ENCODE results near the gene MAD2L1BP. TPM values are rescaled to one million over a fixed set of nuclear protein-coding genes. Genes with fewer than 3 reads are reported as not detected.

Gene MAD2L1BP
- total and polyA plus RNA-seq, 8 donors, result 6.5 to 18.6 (median 10.1) TPM

- TF ChIP-seq CTCF (IDR thresholded peaks at IDR 0.05), result no peak
- peak in 1 of 4 donors; percentile 1 for ATAC-seq
- Histone ChIP-seq H3K36me3 (peaks cover 0 to 5% (median 0%) of the 10 kb centered on the region in 3 donors), H3K27ac (peak overlapping the region in 1 of 4 donors; percentile 56), H3K27me3 (no peaks in the 10 kb centered on the region), H3K4me3 (no peak overlapping the region), H3K4me1 (peaks cover 18 to 34% (median 24%) of the 10 kb centered on the region in 3 donors), H3K9me3 (no peaks in the 10 kb centered on the region)
- FAIRE-seq, result no peak
- WGBS, 2 donors, result 75 to 77% methylated on average over 15 of the region's 15 CpGs
- peak in 1 of 6 donors; percentile 60 for DNase-seq
- intact Hi-C loops (cut with DNase I), result loop anchor here in 1 of 3 donors (5.0 kb wide), 1 partner anchor 408 kb away; no protein-coding TSS in a partner anchor
Measured at GRCh38 chr6:43669050-43669921, 33.6 kb downstream of the MAD2L1BP start.

DNA sequence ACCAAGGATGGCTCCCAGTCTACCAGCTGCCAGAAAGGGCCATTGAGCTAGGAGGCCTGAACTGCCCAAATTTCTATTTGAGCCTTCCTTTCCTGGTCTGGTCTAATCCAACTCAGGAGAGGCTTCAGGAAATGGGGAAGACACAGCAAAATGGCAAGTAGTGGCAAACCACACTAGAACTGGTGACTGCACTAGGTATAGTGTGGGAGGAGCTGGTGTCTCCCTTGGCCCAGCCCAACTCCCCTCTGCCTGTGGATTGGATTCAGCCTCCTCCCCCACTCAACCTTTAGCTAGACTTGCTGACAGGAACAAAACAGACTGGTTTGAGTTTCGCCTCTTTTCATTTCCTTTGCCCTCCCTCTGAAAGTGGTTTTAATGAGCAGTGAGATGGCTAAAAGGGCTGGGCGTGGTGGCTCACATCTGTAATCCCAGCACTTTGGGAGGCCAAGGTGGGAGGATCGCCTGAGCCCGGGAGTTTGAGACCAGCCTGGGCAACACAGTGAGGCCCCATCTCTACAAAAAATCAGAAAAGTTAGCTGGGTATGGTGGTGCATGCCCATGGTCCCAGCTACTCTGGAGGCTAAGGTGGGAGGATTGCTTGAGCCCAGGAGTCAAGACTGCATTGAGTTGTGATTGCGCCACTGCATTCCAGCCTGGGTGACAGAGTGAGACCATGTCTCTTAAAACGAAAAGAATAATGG, 34.4 kb downstream of the MAD2L1BP start:
- Histone ChIP-seq H3K4me3 (no peak overlapping the region), H3K36me3 (peaks cover 0 to 11% (median 0%) of the 10 kb centered on the region in 3 donors), H3K27me3 (no peaks in the 10 kb centered on the region), H3K27ac (peak overlapping the region in 1 of 4 donors; percentile 17), H3K9me3 (no peaks in the 10 kb centered on the region), H3K4me1 (peaks cover 18 to 34% (median 24%) of the 10 kb centered on the region in 3 donors)
- no peak for TF ChIP-seq CTCF (IDR thresholded peaks at IDR 0.05)
- intact Hi-C loops (cut with DNase I), result loop anchor here in 1 of 3 donors (5.0 kb wide), 1 partner anchor 407 kb away; no protein-coding TSS in a partner anchor
- FAIRE-seq (no peak), ATAC-seq (no peak), DNase-seq (no peak)
- WGBS, 2 donors, result 83 to 88% methylated on average over 6 of the region's 6 CpGs

GRCh38 chr6:43670623-43670986, 35.0 kb downstream of the MAD2L1BP start:
- TF ChIP-seq CTCF (IDR thresholded peaks at IDR 0.05), result no peak
- Histone ChIP-seq H3K9me3 (no peaks in the 10 kb centered on the region), H3K27me3 (no peaks in the 10 kb centered on the region), H3K27ac (no peak overlapping the region), H3K4me3 (no peak overlapping the region), H3K36me3 (peaks cover 0 to 16% (median 0%) of the 10 kb centered on the region in 3 donors), H3K4me1 (peaks cover 18 to 34% (median 24%) of the 10 kb centered on the region in 3 donors)
- WGBS, 2 donors, result 96 to 100% methylated on average over 6 of the region's 6 CpGs
- no peak for FAIRE-seq
- no peak for ATAC-seq
- DNase-seq, result peak in 1 of 6 donors; percentile 41
- intact Hi-C loops (cut with DNase I), result no loop called here

DNA sequence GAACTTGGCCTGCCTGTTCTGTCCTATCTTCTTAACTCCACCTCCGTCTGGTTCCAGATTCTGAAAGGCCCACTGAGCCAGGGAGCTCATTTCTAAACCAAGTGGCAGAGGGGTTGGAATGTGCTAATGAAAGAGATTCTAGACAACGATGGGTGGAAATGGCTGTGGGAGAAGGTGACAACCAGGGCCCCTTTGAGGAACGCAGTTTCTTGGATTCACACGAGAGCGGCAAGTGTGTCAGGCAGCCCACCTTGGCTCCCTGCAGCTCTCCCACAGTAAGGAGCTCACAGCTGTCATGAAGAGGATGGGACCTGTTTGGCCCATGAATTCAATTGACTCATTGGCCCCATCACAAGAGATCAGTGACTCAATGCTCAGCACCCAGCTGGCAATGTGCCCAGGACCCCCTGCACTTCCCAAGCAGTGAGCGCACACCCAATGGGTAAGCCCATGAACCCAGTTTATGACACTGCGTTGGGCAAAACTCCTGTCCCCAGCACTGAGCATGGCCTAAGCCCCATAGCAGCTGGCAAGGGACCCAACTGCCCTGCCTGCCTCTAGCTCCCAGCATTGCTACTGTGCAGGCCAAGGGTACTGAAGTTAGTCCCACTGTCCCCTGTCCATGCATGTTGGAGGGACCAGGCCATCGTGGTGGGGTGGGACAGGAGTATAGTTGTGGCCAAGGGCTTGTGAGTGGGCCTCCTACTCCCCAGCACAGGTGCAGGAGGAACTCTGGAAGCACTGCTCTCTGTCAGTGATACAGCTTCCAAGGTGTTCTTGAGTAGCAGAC, 35.6 kb downstream of the MAD2L1BP start:
- intact Hi-C loops (cut with DNase I), result no loop called here
- H3K4me3 ChIP-seq, result no peak overlapping the region
- no peak for FAIRE-seq
- peaks cover 18 to 34% (median 24%) of the 10 kb centered on the region in 3 donors for H3K4me1 ChIP-seq
- no peak for ATAC-seq
- TF ChIP-seq CTCF (IDR thresholded peaks at IDR 0.05), result no peak
- peaks cover 0 to 17% (median 0%) of the 10 kb centered on the region in 3 donors for H3K36me3 ChIP-seq
- H3K27ac ChIP-seq, result no peak overlapping the region
- no peaks in the 10 kb centered on the region for H3K27me3 ChIP-seq
- 90 to 93% methylated on average over 8 of the region's 8 CpGs for WGBS, 2 donors
- H3K9me3 ChIP-seq, result no peaks in the 10 kb centered on the region
- DNase-seq, result peak in 1 of 6 donors; percentile 68
